Karpas-422 (cell line): ENCODE measurements around the gene BLCAP. TPM values are rescaled to one million over a fixed set of nuclear protein-coding genes. Genes with fewer than 3 reads are reported as not detected.

ENCODE experiments used
- DNase-seq: peaks from one replicate; pipeline ENCODE4 v3.0.0-alpha.2; 2015
- H2AFZ ChIP-seq: fragments of 200-600 bp; sonication (generic); 2 replicates; pipeline ENCODE4 v1.6.1; 2014; ENCODE audit warnings: antibody characterized with exemption, low read length, mixed read lengths
- H3K27ac ChIP-seq: fragments of 200-600 bp; sonication (generic); 2 replicates; pipeline ENCODE4 v1.5.1; 2014; ENCODE audit warnings: mild to moderate bottlenecking, low read length, moderate library complexity
- H3K27me3 ChIP-seq: fragments of 200-600 bp; sonication (generic); 2 replicates; pipeline ENCODE4 v1.6.1; 2014; ENCODE audit warnings: low read length, mixed read lengths
- H3K36me3 ChIP-seq: fragments of 200-600 bp; sonication (generic); 2 replicates; pipeline ENCODE4 v1.6.1; 2014; ENCODE audit warnings: low read length, mixed read lengths; ENCODE audit not compliant: insufficient read depth
- H3K4me1 ChIP-seq: fragments of 200-600 bp; sonication (generic); 2 replicates; pipeline ENCODE4 v1.6.1; 2014; ENCODE audit warnings: mild to moderate bottlenecking, low read length, mixed read lengths
- H3K4me2 ChIP-seq: fragments of 200-600 bp; sonication (generic); 2 replicates; pipeline ENCODE4 v1.6.1; 2014; ENCODE audit warnings: low read length, low read depth, mild to moderate bottlenecking; ENCODE audit not compliant: poor library complexity, severe bottlenecking
- H3K4me3 ChIP-seq: fragments of 200-600 bp; sonication (generic); 2 replicates; pipeline ENCODE4 v1.5.1; 2014; ENCODE audit warnings: mild to moderate bottlenecking, antibody characterized with exemption, low read length, mixed read lengths
- H3K79me2 ChIP-seq: fragments of 200-600 bp; sonication (generic); 2 replicates; pipeline ENCODE4 v1.6.1; 2014; ENCODE audit warnings: mild to moderate bottlenecking, low read length, mixed read lengths
- H3K9ac ChIP-seq: fragments of 200-600 bp; sonication (generic); 2 replicates; pipeline ENCODE4 v1.6.0; 2014; ENCODE audit warnings: low read length
- H3K9me2 ChIP-seq: fragments of 200-600 bp; sonication (generic), shearing (Covaris generic); replicated peaks from 2 replicates; pipeline ENCODE4 v1.6.0; 2014; ENCODE audit warnings: mild to moderate bottlenecking, low read length, moderate library complexity; ENCODE audit not compliant: insufficient read depth
- H3K9me3 ChIP-seq: fragments of 300-700, 200-600 bp; sonication (generic); 2 replicates; pipeline ENCODE4 v1.6.1; 2014; ENCODE audit warnings: low read length, mixed read lengths
- H4K20me1 ChIP-seq: fragments of 200-600 bp; sonication (generic); 2 replicates; pipeline ENCODE4 v1.6.1; 2014; ENCODE audit warnings: mild to moderate bottlenecking, antibody characterized with exemption, low read length, low read depth; ENCODE audit not compliant: insufficient read depth
- total RNA-seq: library from RNA; depleted of rRNA; stranded (reverse); fragments of >200 nt; shearing (Covaris generic); gene quantifications from 2 replicates; pipeline ENCODE4 v1.2.3, GENCODE V29; 2014; ENCODE audit warnings: low replicate concordance

The BLCAP gene
- total RNA-seq, 1 experiment from 2014 or later = 119 TPM

- H3K9me2 ChIP-seq = no peaks in the 10 kb centered on the region
- peak overlapping the region; percentile 90 for H3K4me2 ChIP-seq
- peak overlapping the region; percentile 76 for H3K9ac ChIP-seq
- H3K36me3 ChIP-seq = no peaks in the 10 kb centered on the region
- H3K27ac ChIP-seq = peak overlapping the region; percentile 89
- peaks cover 39% of the 10 kb centered on the region for H4K20me1 ChIP-seq
- H3K4me3 ChIP-seq = peak overlapping the region; percentile 84
- no peak overlapping the region for H2AFZ ChIP-seq
- H3K27me3 ChIP-seq = no peaks in the 10 kb centered on the region
- peaks cover 46% of the 10 kb centered on the region for H3K4me1 ChIP-seq
- no peaks in the 10 kb centered on the region for H3K9me3 ChIP-seq
- H3K79me2 ChIP-seq = peaks cover 73% of the 10 kb centered on the region
- DNase-seq = no peak
These were observed 2.6 kb downstream of the BLCAP start for GRCh38 chr20:37524859-37525708.

- H4K20me1 ChIP-seq = peaks cover 43% of the 10 kb centered on the region
- peaks cover 80% of the 10 kb centered on the region for H3K79me2 ChIP-seq
- H3K4me1 ChIP-seq = peaks cover 52% of the 10 kb centered on the region
- H3K4me2 ChIP-seq = no peak overlapping the region
- no peaks in the 10 kb centered on the region for H3K9me2 ChIP-seq
- 0 out of 2 replicates have a peak overlapping the region, but pooled peaks have one; percentile 89 for H3K27ac ChIP-seq
- H3K4me3 ChIP-seq = no peak overlapping the region
- DNase-seq = no peak
- no peaks in the 10 kb centered on the region for H3K9me3 ChIP-seq
- no peak overlapping the region for H2AFZ ChIP-seq
- no peak overlapping the region for H3K9ac ChIP-seq
- H3K36me3 ChIP-seq = no peaks in the 10 kb centered on the region
- no peaks in the 10 kb centered on the region for H3K27me3 ChIP-seq
These were observed 3.6 kb downstream of the BLCAP start for GRCh38 chr20:37523911-37524700.

GRCh38 chr20:37523012-37523391 is 4.7 kb downstream of the BLCAP start:
- 0 out of 2 replicates have a peak, but pooled peaks cover under 1% of the 10 kb centered on the region for H3K36me3 ChIP-seq
- no peak overlapping the region for H3K9ac ChIP-seq
- no peak overlapping the region for H3K4me3 ChIP-seq
- no peak for DNase-seq
- H3K27me3 ChIP-seq = no peaks in the 10 kb centered on the region
- no peaks in the 10 kb centered on the region for H3K9me3 ChIP-seq
- no peak overlapping the region for H2AFZ ChIP-seq
- no peak overlapping the region for H3K4me2 ChIP-seq
- peaks cover 46% of the 10 kb centered on the region for H3K4me1 ChIP-seq
- H4K20me1 ChIP-seq = peaks cover 43% of the 10 kb centered on the region
- H3K9me2 ChIP-seq = no peaks in the 10 kb centered on the region
- peaks cover 91% of the 10 kb centered on the region for H3K79me2 ChIP-seq
- H3K27ac ChIP-seq = no peak overlapping the region

- DNase-seq = no peak
- Histone ChIP-seq H3K36me3 (0 out of 2 replicates have a peak, but pooled peaks cover 6% of the 10 kb centered on the region), H3K27me3 (no peaks in the 10 kb centered on the region), H3K4me1 (peaks cover 46% of the 10 kb centered on the region), H2AFZ (no peak overlapping the region), H3K4me3 (no peak overlapping the region), H3K4me2 (no peak overlapping the region), H3K79me2 (peaks cover 94% of the 10 kb centered on the region), H3K27ac (no peak overlapping the region), H3K9me2 (no peaks in the 10 kb centered on the region), H4K20me1 (peaks cover 48% of the 10 kb centered on the region), H3K9ac (no peak overlapping the region), H3K9me3 (no peaks in the 10 kb centered on the region)
These were observed 5.2 kb downstream of the BLCAP start for GRCh38 chr20:37522260-37523011.

GRCh38 chr20:37521061-37521771 is 6.5 kb downstream of the BLCAP start, which contains the start of gene NNAT:
TSS of gene NNAT (plus strand) at chr20:37521250. CDS start at chr20:37521332, 82 bp downstream.
- no peaks in the 10 kb centered on the region for H3K27me3 ChIP-seq
- H3K9me3 ChIP-seq = no peaks in the 10 kb centered on the region
- no peak within 1 kb of the TSS for H3K4me3 ChIP-seq
- H3K4me2 ChIP-seq = peak within 1 kb of the TSS; percentile 12
- no peak within 1 kb of the TSS for H2AFZ ChIP-seq
- no peak within 1 kb of the TSS for H3K9ac ChIP-seq
- peaks cover 91% of the 10 kb centered on the region for H3K79me2 ChIP-seq
- H3K36me3 ChIP-seq = peaks cover 10% of the 10 kb centered on the region; the same call in 1 of the 2 replicates
- H4K20me1 ChIP-seq = peaks cover 43% of the 10 kb centered on the region
- H3K4me1 ChIP-seq = peaks cover 41% of the 10 kb centered on the region
- no peak for DNase-seq
- H3K27ac ChIP-seq = no peak within 1 kb of the TSS
- no peaks in the 10 kb centered on the region for H3K9me2 ChIP-seq

GRCh38 chr20:37520419-37520955 is 7.2 kb downstream of the BLCAP start:
- Histone ChIP-seq H3K4me2 (peak overlapping the region; percentile 12), H3K9ac (no peak overlapping the region), H3K4me1 (peaks cover 34% of the 10 kb centered on the region), H4K20me1 (peaks cover 37% of the 10 kb centered on the region), H2AFZ (no peak overlapping the region), H3K4me3 (no peak overlapping the region), H3K9me2 (no peaks in the 10 kb centered on the region), H3K27me3 (no peaks in the 10 kb centered on the region), H3K79me2 (peaks cover 89% of the 10 kb centered on the region), H3K27ac (no peak overlapping the region), H3K9me3 (no peaks in the 10 kb centered on the region), H3K36me3 (peaks cover 14% of the 10 kb centered on the region; the same call in 1 of the 2 replicates)
- no peak for DNase-seq
